HG03558 (cell line): ENCODE data around the gene PRM1.

Experiments
- ATAC-seq: cut with Tn5 transposase; IDR thresholded peaks from one replicate; pipeline ENCODE4 v1.9.1; 2021; ENCODE audit warnings: moderate number of reproducible peaks; ENCODE audit not compliant: unreplicated experiment; ENCODE audit errors: extremely low read depth

The PRM1 gene

GRCh38 chr16:11240636-11241473, 40.3 kb downstream of the PRM1 start:
- ATAC-seq = no peak

GRCh38 chr16:11239644-11240632, 41.2 kb downstream of the PRM1 start:
- no peak for ATAC-seq

- no peak for ATAC-seq
These were observed 42.6 kb downstream of the PRM1 start for GRCh38 chr16:11238272-11239202.

GRCh38 chr16:11236461-11237254, 44.5 kb downstream of the PRM1 start:
- ATAC-seq = no peak

GRCh38 chr16:11235703-11235991, 45.5 kb downstream of the PRM1 start:
- ATAC-seq = no peak

GRCh38 chr16:11234884-11235702, 46.0 kb downstream of the PRM1 start:
- ATAC-seq = no peak

- ATAC-seq = no peak
These were observed 47.3 kb downstream of the PRM1 start for GRCh38 chr16:11233727-11234376.

- no peak for ATAC-seq
These were observed 48.0 kb downstream of the PRM1 start for GRCh38 chr16:11232852-11233726.

- no peak for ATAC-seq
These were observed 48.8 kb downstream of the PRM1 start for GRCh38 chr16:11232302-11232851.

GRCh38 chr16:11231367-11231970, 49.7 kb downstream of the PRM1 start:
- ATAC-seq = no peak
